Right cardiac atrium (tissue), 5 donors: ENCODE results near the gene LMAN1. TPM values are rescaled to one million over a fixed set of nuclear protein-coding genes. Genes with fewer than 3 reads are reported as not detected.

Experiments
- ATAC-seq, 2 donors: fragments of 200-7000 bp; cut with Tn5 transposase; one replicate each; pipeline versions ENCODE4 v1.8.0 to v1.9.1; 2020; ENCODE audit warnings: moderate library complexity in 2 of 2, mild to moderate bottlenecking in 1 of 2
- DNase-seq, 3 donors: peaks; one replicate each; pipeline ENCODE4 v3.0.0-alpha.2; 2020
- H3K27ac ChIP-seq: one replicate; pipeline ENCODE4 v1.5.1; 2013; ENCODE audit warnings: mild to moderate bottlenecking, low read length, control low read depth, moderate library complexity
- H3K27me3 ChIP-seq: one replicate; pipeline ENCODE4 v1.6.1; 2013; ENCODE audit not compliant: control insufficient read depth, insufficient read depth
- H3K4me1 ChIP-seq: one replicate; pipeline ENCODE4 v1.6.1; 2013; ENCODE audit warnings: low read length; ENCODE audit not compliant: control insufficient read depth, insufficient read depth
- H3K4me3 ChIP-seq: one replicate; pipeline ENCODE4 v1.5.1; 2013; ENCODE audit warnings: low read length, control low read depth
- H3K9me3 ChIP-seq: one replicate; pipeline ENCODE4 v1.6.1; 2013; ENCODE audit warnings: low read length; ENCODE audit not compliant: control insufficient read depth
- WGBS: extraction: QIAGEN DNeasy Blood & Tissue Kit; methylation state at CpG from one replicate; pipeline ENCODE4 v1.1.7; 2013; 5-methylcytosine and 5-hydroxymethylcytosine counted together
- intact Hi-C, 4 donors: fragments of 100-400 bp; cut with DNase I; formaldehyde crosslinking; loops; one replicate each; pipeline versions ENCODE4 v1.11.0 to v1.14.0; 2022 to 2023
- polyA plus RNA-seq: library from polyadenylated mRNA; stranded (reverse); fragments of 200-250 nt; gene quantifications from one replicate; pipeline ENCODE4 v1.2.3, GENCODE V29; 2013
- total RNA-seq, 4 donors: library from RNA; stranded (reverse); fragmentation: NEBNext Ultra II Directional; extraction: Animal tissue kit (Norgen Biotek cat#: 25700); gene quantifications; one replicate each; pipeline ENCODE4 v1.2.1, GENCODE V29; 2021
- donor health status: healthy with polysubstance abuse.
- donor health status: DM: no; HTN: yes; CAD: no.
- donor health status: DM: no; HTN: no; CAD: no.
- donor health status: DM: no; HTN: yes; CAD: no; lungs with severe emphysema.
- donor health status: DM: yes; HTN: yes; CAD: no.

The LMAN1 gene
- total and polyA plus RNA-seq, 5 donors = 24.4 to 71.1 (median 60.7) TPM

DNA sequence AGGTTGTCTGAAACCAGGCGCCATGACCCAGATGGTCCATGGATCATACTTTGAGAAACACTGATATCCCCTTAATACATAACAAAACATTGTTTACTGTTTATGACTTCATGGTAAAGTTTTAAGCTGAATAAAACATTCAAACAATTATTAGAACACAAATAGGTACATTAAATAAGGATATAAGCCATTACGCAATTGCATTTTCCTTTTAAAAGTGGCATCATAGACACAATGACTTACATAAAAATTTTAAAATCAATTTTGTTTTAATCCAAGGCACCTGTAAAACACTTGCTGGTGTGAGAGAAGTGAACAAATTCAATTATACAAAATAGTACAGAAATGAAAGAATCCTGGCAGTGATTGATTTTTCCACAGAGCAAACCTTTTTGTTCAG lies 30.4 kb downstream of the LMAN1 start:
- Histone ChIP-seq H3K27me3 (no peaks in the 10 kb centered on the region), H3K4me3 (no peak overlapping the region), H3K27ac (no peak overlapping the region), H3K4me1 (no peaks in the 10 kb centered on the region), H3K9me3 (no peaks in the 10 kb centered on the region)
- no peak for ATAC-seq
- 99% methylated on average over 2 of the region's 2 CpGs for WGBS
- no peak for DNase-seq
- intact Hi-C loops = no loop called here

DNA sequence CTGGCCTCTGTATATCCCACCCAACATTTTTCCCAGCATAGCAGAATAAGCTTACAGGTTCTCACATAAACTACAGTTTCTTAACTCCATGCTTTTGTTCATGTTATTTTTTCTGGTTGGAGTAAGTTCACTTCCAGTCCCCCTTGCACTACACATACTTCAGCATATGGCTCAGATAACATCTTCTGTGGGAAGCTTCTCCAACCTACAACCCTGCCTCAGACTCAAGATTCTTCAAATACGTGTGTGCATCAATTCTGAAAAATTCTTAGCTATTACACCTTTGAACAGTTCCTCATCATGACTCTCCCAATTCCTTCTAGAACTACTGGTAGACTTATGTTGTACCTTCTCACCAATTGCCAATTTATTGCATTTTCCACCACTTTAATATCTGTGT lies 33.1 kb downstream of the LMAN1 start:
- Histone ChIP-seq H3K4me3 (no peak overlapping the region), H3K27ac (no peak overlapping the region), H3K4me1 (no peaks in the 10 kb centered on the region), H3K9me3 (no peaks in the 10 kb centered on the region), H3K27me3 (no peaks in the 10 kb centered on the region)
- intact Hi-C loops = no loop called here
- ATAC-seq (no peak), DNase-seq (no peak)
- 92% methylated on average over 1 of the region's 1 CpG for WGBS

DNA sequence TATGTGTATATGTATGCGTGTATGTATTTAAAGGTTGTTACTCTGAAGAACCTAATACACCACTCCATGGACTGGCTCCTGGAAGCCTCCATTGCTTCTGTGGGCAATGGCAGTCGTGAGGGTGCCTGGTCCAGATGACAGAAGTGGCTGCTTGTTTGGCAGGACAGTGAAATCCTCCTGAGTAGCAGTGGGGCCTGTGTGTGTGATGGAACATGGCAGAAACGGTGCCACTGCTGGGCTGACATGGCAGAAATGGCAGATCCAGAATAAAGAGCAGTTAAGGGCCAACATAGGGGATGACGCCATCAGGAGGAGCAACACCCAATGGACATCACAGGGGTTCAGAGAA lies 34.5 kb downstream of the LMAN1 start:
- Histone ChIP-seq H3K9me3 (no peaks in the 10 kb centered on the region), H3K4me1 (no peaks in the 10 kb centered on the region), H3K27ac (no peak overlapping the region), H3K27me3 (no peaks in the 10 kb centered on the region), H3K4me3 (no peak overlapping the region)
- DNase-seq = no peak
- intact Hi-C loops = no loop called here
- no peak for ATAC-seq
- 90% methylated on average over 4 of the region's 4 CpGs for WGBS

GRCh38 chr18:59323931-59324622 lies 35.0 kb downstream of the LMAN1 start:
- 96% methylated on average over 7 of the region's 7 CpGs for WGBS
- no peaks in the 10 kb centered on the region for H3K9me3 ChIP-seq
- no peaks in the 10 kb centered on the region for H3K27me3 ChIP-seq
- H3K27ac ChIP-seq = no peak overlapping the region
- no peak for DNase-seq
- H3K4me1 ChIP-seq = no peaks in the 10 kb centered on the region
- intact Hi-C loops = no loop called here
- H3K4me3 ChIP-seq = no peak overlapping the region
- ATAC-seq = no peak

GRCh38 chr18:59318460-59319050 lies 40.5 kb downstream of the LMAN1 start, which contains the start of gene CPLX4:
TSS of gene CPLX4 (minus strand) at chr18:59318649. CDS start at chr18:59318462, 187 bp downstream.
- Histone ChIP-seq H3K9me3 (no peaks in the 10 kb centered on the region), H3K4me3 (no peak within 1 kb of the TSS), H3K27ac (no peak within 1 kb of the TSS), H3K27me3 (no peaks in the 10 kb centered on the region), H3K4me1 (no peaks in the 10 kb centered on the region)
- intact Hi-C loops = no loop called here
- no peak for ATAC-seq
- no peak for DNase-seq
- WGBS = 79% methylated on average over 4 of the region's 4 CpGs

GRCh38 chr18:59311631-59312030 lies 47.4 kb downstream of the LMAN1 start:
- Histone ChIP-seq H3K9me3 (no peaks in the 10 kb centered on the region), H3K4me3 (no peak overlapping the region), H3K27ac (no peak overlapping the region), H3K4me1 (no peaks in the 10 kb centered on the region), H3K27me3 (no peaks in the 10 kb centered on the region)
- 77% methylated on average over 7 of the region's 7 CpGs for WGBS
- no peak for ATAC-seq
- intact Hi-C loops = no loop called here
- no peak for DNase-seq

GRCh38 chr18:59308938-59309260 lies 50.2 kb downstream of the LMAN1 start:
- peak overlapping the region; percentile 3 for H3K4me3 ChIP-seq
- ATAC-seq = no peak
- 8% methylated on average over 5 of the region's 5 CpGs for WGBS

DNA sequence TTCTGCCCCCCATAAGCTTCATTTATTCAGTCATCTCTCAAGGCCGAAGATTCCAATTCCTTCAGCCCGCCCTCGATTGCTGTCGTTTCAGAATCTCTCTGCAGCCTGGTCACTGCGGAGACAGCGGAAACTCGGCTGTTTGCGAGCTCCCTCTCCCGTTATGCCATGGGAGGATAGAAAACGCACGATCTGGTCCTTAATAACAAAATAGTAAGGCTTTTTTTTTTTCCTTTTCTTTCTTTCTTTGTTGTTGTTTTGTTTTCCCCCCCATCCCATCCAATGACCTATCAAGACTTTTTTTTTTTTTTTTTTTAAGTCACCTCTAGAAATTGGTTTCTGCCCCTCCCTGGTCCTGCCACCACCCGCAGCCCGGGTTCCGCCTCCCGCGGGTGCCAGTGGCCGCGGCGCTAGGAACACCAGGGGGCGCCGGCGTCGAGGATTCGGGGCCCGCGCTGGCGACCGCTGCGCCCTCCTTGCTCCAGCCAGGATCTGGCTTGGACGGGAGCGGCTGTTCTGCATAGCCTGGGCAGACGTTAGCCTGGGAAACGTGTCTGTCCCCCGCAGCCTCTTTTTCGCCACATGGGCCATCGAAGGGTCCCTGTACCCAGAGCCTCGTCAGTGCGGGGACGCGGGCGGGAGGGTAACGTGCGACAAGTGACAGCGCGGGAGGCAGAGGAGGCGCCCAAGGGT lies 50.7 kb downstream of the LMAN1 start:
- peak overlapping the region; percentile 3 for H3K4me3 ChIP-seq
- intact Hi-C loops = loop anchor here (5.0 kb wide), 1 partner anchor 94 kb away; no protein-coding TSS in a partner anchor
- 3% methylated on average over 46 of the region's 46 CpGs for WGBS
- H3K9me3 ChIP-seq = no peaks in the 10 kb centered on the region
- no peaks in the 10 kb centered on the region for H3K4me1 ChIP-seq
- ATAC-seq = peak; percentile 97 to 98
- H3K27ac ChIP-seq = no peak overlapping the region
- no peaks in the 10 kb centered on the region for H3K27me3 ChIP-seq
- DNase-seq = peak; percentile 78 to 93 (median 92)

More at GRCh38 chr18:59308938-59309260, 50.2 kb downstream of the LMAN1 start:
- DNase-seq = no peak
- no peaks in the 10 kb centered on the region for H3K9me3 ChIP-seq
- intact Hi-C loops = loop anchor here (5.0 kb wide), 1 partner anchor 93 kb away; no protein-coding TSS in a partner anchor
- no peak overlapping the region for H3K27ac ChIP-seq
- H3K27me3 ChIP-seq = no peaks in the 10 kb centered on the region
- no peaks in the 10 kb centered on the region for H3K4me1 ChIP-seq

GRCh38 chr18:59306640-59307039 lies 52.4 kb downstream of the LMAN1 start:
- Histone ChIP-seq H3K4me3 (no peak overlapping the region), H3K27ac (no peak overlapping the region), H3K4me1 (no peaks in the 10 kb centered on the region), H3K27me3 (no peaks in the 10 kb centered on the region), H3K9me3 (no peaks in the 10 kb centered on the region)
- ATAC-seq = no peak
- 86% methylated on average over 6 of the region's 6 CpGs for WGBS
- intact Hi-C loops = loop anchor here (5.0 kb wide), 1 partner anchor 96 kb away; no protein-coding TSS in a partner anchor
- DNase-seq = no peak

GRCh38 chr18:59305295-59305694 lies 53.8 kb downstream of the LMAN1 start:
- no peak for DNase-seq
- ATAC-seq = no peak
- 80% methylated on average over 4 of the region's 4 CpGs for WGBS
- no peaks in the 10 kb centered on the region for H3K4me1 ChIP-seq
- intact Hi-C loops = loop anchor here (5.0 kb wide), 1 partner anchor 97 kb away; no protein-coding TSS in a partner anchor
- no peak overlapping the region for H3K27ac ChIP-seq
- no peak overlapping the region for H3K4me3 ChIP-seq
- H3K9me3 ChIP-seq = no peaks in the 10 kb centered on the region
- no peaks in the 10 kb centered on the region for H3K27me3 ChIP-seq

DNA sequence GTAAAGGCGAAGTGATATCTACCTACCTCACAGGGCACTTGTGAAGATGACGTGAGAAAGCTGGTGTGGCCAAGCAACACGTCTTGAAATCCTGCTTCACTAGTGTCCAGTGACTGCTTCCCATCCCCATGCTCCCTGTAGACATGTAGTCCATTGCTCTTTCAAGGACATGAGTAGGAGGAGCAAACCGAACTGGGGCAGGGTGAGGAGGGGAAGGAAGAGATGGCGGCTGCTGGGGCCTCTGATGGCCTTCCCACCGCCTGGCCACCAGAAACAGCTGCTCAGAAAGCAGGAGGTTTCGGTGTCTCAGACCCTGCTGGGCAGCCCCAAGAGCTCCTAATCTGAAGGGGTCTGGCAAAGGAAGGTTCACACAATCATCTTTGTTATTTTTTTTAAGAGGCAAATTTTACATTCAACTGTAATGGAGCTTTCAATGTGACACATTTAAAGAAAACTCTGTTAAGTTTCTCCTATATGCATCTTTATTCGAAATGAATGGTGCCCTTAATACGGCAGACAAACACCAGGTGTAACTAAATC lies 55.3 kb downstream of the LMAN1 start:
- Histone ChIP-seq H3K27ac (no peak overlapping the region), H3K9me3 (no peaks in the 10 kb centered on the region), H3K4me3 (no peak overlapping the region), H3K27me3 (no peaks in the 10 kb centered on the region), H3K4me1 (no peaks in the 10 kb centered on the region)
- WGBS = 81% methylated on average over 9 of the region's 9 CpGs
- DNase-seq (no peak), ATAC-seq (no peak)
- intact Hi-C loops = no loop called here
